ENCODE measurements around the gene PHF5A. TPM values are rescaled to one million over a fixed set of nuclear protein-coding genes. Genes with fewer than 3 reads are reported as not detected.

Gene PHF5A
- total and polyA plus RNA-seq, 2 of the 8 experiments (the other 6 are each of a cell fraction or from before 2014, with no cell fraction given) = 119 to 135 TPM

DNA sequence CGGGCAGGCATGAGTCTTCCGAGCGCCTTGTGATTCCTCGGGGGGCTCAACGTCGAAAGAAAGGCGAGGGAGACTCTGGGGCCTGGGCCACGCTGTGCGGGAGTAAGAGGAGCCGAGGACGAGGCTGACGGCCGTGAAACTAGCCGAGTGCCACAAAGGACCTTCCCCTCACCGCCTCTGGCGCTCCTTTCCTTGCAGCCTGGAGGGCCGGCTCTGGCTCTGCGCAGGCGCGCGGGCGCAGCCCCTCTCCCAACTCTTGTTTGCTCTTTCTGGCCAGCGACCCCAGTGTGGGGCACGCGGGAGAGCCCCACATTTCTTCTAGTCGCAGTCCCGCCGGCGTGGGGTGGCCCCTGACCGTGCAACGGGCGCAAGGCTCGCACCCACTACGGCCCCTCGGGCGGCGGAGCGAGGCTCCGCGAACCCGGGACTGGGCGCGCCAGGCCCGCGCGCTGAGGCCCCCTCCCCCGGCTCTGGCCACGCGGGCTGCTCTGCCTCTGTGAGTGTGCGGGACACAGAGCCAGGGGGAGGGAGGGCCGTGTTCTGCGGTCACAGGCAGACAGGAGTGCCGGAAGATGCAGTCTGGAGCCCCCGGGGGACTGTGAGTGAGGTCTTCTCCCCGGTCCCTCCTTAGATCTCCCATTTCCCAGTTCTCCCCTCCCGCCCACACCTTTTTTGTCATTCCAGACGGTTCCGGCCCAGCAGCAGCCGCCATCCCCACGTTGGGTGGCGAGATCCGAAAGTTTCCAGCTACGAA lies 20.9 kb downstream of the PHF5A start (continued):
- TF ChIP-seq, protein P1, sequence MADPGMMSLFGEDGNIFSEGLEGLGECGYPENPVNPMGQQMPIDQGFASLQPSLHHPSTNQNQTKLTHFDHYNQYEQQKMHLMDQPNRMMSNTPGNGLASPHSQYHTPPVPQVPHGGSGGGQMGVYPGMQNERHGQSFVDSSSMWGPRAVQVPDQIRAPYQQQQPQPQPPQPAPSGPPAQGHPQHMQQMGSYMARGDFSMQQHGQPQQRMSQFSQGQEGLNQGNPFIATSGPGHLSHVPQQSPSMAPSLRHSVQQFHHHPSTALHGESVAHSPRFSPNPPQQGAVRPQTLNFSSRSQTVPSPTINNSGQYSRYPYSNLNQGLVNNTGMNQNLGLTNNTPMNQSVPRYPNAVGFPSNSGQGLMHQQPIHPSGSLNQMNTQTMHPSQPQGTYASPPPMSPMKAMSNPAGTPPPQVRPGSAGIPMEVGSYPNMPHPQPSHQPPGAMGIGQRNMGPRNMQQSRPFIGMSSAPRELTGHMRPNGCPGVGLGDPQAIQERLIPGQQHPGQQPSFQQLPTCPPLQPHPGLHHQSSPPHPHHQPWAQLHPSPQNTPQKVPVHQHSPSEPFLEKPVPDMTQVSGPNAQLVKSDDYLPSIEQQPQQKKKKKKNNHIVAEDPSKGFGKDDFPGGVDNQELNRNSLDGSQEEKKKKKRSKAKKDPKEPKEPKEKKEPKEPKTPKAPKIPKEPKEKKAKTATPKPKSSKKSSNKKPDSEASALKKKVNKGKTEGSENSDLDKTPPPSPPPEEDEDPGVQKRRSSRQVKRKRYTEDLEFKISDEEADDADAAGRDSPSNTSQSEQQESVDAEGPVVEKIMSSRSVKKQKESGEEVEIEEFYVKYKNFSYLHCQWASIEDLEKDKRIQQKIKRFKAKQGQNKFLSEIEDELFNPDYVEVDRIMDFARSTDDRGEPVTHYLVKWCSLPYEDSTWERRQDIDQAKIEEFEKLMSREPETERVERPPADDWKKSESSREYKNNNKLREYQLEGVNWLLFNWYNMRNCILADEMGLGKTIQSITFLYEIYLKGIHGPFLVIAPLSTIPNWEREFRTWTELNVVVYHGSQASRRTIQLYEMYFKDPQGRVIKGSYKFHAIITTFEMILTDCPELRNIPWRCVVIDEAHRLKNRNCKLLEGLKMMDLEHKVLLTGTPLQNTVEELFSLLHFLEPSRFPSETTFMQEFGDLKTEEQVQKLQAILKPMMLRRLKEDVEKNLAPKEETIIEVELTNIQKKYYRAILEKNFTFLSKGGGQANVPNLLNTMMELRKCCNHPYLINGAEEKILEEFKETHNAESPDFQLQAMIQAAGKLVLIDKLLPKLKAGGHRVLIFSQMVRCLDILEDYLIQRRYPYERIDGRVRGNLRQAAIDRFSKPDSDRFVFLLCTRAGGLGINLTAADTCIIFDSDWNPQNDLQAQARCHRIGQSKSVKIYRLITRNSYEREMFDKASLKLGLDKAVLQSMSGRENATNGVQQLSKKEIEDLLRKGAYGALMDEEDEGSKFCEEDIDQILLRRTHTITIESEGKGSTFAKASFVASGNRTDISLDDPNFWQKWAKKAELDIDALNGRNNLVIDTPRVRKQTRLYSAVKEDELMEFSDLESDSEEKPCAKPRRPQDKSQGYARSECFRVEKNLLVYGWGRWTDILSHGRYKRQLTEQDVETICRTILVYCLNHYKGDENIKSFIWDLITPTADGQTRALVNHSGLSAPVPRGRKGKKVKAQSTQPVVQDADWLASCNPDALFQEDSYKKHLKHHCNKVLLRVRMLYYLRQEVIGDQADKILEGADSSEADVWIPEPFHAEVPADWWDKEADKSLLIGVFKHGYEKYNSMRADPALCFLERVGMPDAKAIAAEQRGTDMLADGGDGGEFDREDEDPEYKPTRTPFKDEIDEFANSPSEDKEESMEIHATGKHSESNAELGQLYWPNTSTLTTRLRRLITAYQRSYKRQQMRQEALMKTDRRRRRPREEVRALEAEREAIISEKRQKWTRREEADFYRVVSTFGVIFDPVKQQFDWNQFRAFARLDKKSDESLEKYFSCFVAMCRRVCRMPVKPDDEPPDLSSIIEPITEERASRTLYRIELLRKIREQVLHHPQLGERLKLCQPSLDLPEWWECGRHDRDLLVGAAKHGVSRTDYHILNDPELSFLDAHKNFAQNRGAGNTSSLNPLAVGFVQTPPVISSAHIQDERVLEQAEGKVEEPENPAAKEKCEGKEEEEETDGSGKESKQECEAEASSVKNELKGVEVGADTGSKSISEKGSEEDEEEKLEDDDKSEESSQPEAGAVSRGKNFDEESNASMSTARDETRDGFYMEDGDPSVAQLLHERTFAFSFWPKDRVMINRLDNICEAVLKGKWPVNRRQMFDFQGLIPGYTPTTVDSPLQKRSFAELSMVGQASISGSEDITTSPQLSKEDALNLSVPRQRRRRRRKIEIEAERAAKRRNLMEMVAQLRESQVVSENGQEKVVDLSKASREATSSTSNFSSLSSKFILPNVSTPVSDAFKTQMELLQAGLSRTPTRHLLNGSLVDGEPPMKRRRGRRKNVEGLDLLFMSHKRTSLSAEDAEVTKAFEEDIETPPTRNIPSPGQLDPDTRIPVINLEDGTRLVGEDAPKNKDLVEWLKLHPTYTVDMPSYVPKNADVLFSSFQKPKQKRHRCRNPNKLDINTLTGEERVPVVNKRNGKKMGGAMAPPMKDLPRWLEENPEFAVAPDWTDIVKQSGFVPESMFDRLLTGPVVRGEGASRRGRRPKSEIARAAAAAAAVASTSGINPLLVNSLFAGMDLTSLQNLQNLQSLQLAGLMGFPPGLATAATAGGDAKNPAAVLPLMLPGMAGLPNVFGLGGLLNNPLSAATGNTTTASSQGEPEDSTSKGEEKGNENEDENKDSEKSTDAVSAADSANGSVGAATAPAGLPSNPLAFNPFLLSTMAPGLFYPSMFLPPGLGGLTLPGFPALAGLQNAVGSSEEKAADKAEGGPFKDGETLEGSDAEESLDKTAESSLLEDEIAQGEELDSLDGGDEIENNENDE (IDR thresholded peaks at IDR 0.05; ENCODE audit: insufficient replicate concordance, low read length) = no peak
- no peak for TF ChIP-seq SIN3A (conservative IDR thresholded peaks at IDR 0.05 in 1 of 2, IDR thresholded peaks at IDR 0.05 in 1 of 2; ENCODE audit: low read depth in 1 of 2, low read length in 2 of 2)
- no peak for TF ChIP-seq CHD2 (IDR thresholded peaks at IDR 0.05; ENCODE audit: low read length)
- TF ChIP-seq POLR2A (IDR thresholded peaks at IDR 0.05; ENCODE audit: control extremely low read depth in 1 of 2, low read depth in 2 of 2, low read length in 2 of 2) = peak in 1 of 2 experiments; percentile 60; a peak in 2 of 3 replicates
- TF ChIP-seq CTBP2 (IDR thresholded peaks at IDR 0.05; ENCODE audit: borderline replicate concordance, insufficient read depth, insufficient read length, low read length) = no peak
- TF ChIP-seq SUZ12 (IDR thresholded peaks at IDR 0.05; ENCODE audit: low read length) = no peak
- TF ChIP-seq BACH1 (IDR thresholded peaks at IDR 0.05; ENCODE audit: low read length) = no peak
- no peak for TF ChIP-seq CREB1 (IDR thresholded peaks at IDR 0.05)
- 0 out of 2 replicates have a peak, but pooled peaks have one; percentile 8 for TF ChIP-seq CHD1 (IDR thresholded peaks at IDR 0.05; ENCODE audit: low read depth, low read length)
- TF ChIP-seq YY1 (IDR thresholded peaks at IDR 0.05; ENCODE audit: low read depth, low read length) = no peak
- TF ChIP-seq TAF1 (IDR thresholded peaks at IDR 0.05; ENCODE audit: low read depth, low read length) = peak; percentile 78; the same call in 1 of the 2 replicates

All from H1 (cell line).